AML-193 (cell line): ENCODE measurements around the gene CPNE4.
A peak's percentile ranks its signal among the peaks of the same experiment; 100 is the strongest.

Experiments used
- DNase-seq, 2 experiments: peaks; one replicate each; lab custom pipeline; 2025; lab: John Stamatoyannopoulos, UW

CPNE4 gene

DNA sequence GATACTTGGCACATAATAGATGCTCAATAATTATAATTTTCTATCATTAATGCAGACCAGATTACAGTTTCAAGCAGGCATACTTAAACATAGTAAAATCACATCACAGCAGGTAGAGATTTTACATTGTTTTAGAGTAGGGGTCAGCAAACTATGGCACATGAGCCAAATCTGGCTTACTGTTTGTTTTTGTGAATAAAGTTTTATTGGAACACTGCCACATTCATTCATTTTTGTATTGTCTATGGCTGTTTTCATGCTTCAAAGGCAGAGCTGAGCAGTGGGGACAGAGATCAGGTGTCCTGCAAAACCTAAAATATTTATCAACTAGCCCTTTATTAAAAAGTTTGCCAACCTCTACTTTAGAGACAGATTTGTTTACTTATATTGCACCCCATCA is 342.5 kb downstream of the CPNE4 start:
- DNase-seq = no peak

DNA sequence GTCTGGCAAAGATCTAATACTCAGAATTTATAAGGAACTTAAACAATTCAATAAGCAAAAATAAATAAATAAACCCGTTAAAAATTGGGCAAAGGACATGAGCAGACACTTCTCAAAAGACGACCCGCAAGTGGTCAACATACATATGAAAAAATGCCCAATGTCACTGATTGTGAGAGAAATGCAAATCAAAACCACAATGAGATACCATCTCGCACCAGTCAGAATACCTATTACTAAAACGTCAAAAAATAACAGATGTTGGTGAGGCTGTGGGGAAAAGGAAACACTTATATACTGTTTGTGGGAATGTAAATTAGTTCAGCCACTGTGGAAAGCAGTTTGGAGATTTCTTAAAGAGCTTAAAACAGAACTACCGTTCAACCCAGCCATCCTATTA is 344.0 kb downstream of the CPNE4 start:
- DNase-seq = no peak

DNA sequence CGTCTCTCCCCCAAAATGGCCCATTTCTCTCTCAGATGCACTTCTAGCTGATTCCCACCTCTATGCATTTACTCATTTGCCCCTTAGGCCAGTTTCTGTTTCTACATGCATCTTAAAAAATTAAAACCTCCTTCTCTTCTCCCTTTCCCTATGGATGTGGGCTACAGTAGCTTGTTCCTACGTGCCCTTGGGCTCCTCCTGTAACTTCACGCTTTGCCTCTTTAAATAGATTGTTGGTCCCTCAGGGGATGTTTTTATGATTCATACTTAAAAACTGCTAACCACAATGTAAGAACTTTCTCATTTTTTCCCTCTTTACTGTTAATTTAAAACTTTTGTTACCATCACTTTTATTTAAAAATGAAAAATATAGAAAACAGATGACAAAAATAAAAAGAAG is 346.4 kb downstream of the CPNE4 start:
- no peak for DNase-seq

DNA sequence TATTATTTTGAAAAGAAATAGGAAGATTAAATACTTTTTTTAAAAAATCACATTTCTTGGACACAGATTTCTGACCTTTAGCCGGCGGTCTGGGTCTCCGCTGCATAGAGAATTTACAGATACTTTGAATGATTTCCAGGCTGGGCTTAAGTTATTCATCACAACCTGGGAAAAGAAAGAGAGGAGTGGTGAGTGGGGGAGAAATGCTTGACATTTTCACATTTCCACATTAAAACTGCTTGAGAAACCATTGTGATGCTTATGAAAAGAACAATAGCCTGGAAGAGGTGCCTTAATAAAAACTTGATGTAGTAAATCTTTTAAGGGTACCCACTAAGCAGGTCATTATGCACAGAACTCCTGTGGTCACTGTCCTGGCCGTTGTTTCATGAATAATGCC is 365.2 kb downstream of the CPNE4 start:
- no peak for DNase-seq

DNA sequence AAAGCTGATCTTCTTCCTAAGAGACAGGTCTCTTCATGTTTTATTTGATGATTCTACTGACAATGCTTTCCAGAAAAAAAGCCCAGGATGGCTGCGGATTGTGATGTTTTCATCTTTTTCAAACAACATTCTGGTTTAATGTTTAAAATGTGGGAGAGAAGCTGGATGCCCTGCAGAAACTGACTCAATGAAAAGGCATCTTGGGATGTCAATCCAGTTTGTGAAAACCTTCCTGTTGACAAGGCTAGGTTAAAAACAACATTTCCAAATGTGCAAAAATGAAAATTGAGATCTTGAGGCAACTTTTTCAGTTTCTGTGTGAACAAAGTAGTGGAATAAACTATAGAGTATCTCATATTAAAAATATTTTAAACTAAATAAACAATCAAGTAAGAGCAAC is 376.0 kb downstream of the CPNE4 start:
- DNase-seq = no peak

DNA sequence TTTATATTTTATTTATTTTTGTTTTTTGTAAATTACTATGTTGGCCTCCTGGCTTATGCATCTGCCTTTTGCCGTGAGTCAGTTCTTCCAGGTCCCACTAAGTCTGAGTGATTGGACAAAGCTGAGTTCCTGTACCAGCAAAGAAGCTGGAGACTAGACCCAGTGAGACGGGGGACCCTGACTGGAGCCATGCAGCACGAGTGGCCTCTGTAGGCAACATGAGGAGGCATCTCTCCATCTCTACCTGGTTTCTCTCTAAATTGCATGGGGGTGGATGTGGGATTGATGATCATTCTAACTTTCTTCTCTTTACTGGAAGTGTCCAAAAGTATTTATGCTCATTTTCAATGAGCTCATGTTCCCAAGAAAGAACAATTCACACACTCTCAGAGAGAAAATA is 376.7 kb downstream of the CPNE4 start:
- DNase-seq = no peak

DNA sequence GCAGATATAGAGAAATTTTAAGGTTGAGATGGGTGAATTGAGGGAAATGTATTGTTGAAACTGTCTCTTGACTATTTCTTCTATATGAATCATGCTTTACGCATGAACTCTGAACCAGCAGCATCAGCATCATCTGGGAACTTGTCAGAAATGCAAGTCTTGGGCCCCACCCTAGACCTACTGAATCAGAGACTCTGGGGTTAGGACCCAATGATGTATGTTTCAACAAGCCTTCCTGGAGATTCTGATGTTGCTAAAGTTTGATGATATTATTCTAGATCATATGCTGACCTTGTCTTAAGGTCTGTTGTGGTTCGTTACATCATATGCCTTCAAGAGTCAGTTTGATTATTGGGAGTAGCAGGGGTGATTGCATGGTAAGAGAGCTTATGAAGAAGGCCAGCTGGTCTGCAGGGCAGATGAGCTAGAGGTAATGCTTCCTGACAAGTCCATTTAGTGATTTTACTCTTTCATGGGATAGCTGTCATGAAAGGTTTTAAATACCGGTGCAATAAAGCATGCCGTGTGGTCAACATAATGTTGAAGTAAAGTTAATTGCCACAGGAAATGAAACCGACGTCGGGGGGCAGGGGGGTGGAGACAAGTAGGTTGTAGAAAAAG is 379.6 kb downstream of the CPNE4 start:
- no peak for DNase-seq

DNA sequence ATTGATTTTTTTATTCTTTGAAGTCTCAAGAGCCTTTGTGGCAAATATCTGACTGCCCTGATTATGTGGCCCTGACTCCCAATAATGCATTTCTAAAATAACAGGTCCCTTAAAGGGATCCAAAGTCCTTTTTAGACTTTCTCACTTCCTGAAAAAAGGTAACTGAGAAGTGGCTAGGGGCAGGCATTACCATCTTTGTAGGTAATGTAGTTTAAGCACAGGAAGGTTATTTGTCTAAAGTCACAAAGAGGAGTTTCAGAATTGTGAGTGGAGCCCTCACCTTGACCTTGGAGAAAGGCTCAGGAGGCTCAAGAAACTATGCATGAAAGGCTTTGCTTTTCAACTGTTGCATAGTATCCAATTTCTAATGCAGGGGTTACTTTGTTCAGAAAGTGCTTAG is 389.2 kb downstream of the CPNE4 start:
- no peak for DNase-seq

DNA sequence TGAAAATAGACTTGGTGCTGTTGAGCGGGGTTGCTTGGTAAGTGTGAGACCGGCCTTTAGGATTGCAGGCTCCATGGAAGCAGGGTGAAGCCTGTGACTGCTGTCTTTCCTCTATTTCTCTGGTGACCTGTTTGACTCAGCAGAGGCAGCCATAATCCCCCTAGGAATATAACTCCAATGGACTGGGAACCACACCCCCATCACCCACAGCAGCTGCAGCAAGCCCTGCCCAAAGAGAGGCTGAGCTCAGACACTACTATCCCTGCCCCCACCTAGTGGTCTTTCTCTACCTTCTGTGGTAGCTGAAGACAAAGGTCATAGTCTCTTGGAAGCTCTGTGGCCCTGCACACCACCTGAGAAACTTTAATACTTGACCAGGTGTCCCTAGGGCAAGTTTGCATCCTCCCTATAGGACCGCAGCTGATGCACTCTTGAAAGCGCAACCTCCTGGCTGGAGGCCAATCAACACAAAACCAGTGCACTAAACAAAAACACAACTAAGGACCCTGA is 398.5 kb downstream of the CPNE4 start:
- no peak for DNase-seq

DNA sequence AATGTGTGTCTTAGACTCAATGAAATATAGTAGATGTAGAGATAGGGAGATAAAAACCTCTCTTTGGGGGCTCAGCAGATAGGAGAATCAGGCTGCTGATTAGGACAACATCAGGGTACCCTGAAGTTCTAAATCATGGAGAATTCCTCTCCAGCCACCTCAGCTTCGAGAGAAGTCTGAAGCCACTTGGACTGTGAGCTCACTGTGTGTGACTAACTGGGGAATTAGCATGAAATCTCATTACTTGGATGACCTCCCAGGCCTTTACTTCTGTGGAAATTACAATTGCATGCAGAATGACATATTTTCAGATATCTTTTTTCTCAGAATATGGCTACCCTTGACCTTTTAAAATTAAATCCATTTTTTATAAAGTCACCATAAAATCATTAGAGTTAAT is 404.0 kb downstream of the CPNE4 start:
- no peak for DNase-seq

DNA sequence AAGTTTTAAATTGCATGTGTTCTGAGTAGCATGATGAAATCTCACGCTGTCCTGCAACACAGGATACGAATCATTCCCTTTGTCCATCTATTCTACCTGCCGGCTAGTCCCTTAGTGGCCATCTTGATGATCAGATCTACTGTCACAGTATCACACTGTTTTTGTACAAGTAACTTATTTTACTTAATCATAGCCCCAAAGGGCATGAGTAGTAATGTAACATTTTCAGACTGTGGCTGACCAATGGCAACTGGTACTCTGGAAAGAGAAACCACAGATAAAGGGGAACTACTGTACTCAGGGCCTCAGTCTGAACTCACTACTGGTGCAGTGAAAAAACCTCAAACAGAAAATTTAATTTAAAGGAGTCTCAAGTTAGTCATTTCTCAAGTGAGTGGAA is 404.7 kb downstream of the CPNE4 start:
- DNase-seq = peak; percentile 67 to 68

DNA sequence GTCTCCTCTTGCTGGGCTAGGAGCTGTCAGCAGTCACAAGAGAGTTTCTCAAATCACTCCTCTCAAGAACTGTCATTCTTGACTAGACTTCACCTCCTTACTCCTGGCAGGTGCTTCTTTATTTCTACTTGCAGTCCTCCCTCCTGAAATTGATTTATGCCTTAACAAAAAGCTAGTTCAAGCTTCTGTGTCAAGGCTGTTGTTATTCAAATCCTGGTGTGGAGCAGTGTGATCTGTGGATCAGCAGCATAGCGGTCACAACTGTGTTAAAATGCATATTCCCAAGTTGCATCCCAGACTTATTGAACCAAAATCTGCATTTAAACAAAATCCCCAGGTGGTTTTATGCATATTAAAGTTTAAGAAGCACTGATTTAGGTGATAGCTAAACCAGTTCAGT is 411.4 kb downstream of the CPNE4 start:
- DNase-seq = no peak

DNA sequence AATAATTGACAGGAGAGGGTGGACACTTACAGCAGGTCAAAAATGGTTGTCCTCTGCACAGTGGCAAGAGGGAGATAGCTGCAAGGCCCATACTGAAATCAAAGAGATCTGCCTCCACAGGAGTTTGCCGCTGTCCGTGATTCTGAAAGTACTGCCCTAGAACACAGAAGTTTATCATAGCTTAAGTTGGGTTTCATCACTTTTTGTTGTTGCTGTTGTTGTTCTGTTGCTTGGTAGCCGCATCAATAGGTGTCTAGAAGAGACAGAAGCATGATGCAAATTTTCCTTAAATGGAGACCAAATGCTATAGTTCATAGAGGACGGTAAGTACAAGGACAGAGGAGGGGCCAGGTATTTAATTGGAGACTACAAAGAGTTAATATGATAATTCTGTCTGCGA is 412.1 kb downstream of the CPNE4 start:
- DNase-seq = no peak

DNA sequence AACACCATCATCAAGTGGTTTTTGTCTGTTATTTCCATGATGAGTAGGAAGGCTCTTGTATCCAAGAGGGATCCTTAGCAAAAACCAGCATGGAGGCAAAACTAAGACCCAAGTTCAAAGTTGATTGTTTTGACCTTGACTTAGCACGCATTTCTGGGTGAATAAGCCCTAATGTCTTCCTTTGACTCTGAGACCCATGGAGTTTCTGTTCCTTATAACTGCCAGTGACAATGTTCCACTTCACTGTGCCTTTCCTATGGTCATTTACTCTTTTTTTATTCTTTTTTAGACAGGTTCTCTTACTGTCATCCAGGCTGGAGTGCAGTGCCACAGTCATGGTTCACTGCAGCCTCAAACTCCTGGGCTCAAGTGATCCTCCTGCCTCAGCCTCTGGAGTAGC is 413.8 kb downstream of the CPNE4 start:
- DNase-seq = no peak

DNA sequence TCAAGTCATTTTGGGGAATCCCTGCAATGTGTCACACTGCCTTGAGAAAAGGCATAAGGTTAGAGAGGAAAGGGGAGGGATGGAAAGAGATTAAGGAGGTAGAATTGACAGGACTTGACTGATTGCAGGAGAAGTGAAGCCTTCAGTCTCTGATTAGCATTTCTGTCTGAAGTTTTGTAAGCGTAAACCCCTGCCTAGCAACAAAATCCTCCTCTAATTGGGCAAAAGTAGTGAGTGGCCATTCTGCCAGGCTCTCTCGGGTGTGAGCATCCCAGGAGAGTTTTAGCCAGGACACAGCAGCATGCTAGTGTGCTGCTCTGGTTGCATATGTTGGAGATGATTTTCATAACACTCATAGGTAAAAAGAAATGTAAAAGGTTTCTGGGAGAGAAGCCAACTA is 415.0 kb downstream of the CPNE4 start:
- DNase-seq = no peak

DNA sequence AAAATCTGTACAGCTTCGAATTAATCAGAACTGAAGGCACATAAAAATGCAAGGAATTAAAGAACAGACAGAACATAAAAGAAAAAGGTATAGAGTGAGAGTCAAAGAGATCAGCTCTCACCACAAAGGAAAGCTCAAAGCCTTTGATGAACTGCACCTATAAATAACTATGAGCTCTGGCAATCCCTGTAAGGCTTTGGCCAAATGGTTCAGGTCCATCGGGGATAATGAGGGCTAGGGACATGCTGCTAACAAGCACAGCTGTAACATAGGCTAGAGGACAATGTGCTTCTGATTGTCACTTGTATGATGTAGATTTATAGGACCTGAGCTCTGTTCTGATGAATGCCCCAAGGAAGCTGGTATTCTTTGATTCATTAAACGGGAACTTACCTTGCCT is 418.1 kb downstream of the CPNE4 start:
- DNase-seq = no peak

DNA sequence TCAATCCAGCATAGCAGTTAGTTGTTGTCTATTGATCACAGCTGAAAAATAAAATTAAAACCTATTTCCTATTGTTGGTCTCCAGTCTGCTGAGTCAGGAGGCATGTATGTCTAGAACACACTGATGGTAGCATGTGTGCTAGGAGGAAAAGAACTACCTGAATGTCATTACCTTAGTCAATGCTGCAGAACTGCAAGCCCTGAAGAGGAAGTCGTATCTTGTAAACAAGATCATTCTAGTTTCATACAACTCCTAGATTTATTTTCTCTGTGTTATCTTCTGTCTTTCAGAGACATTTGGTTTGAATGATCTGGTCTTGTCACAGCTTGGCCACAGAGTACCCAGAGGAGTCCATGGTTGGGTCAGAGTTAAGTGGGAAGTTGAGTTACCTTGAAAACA is 422.1 kb downstream of the CPNE4 start:
- no peak for DNase-seq

DNA sequence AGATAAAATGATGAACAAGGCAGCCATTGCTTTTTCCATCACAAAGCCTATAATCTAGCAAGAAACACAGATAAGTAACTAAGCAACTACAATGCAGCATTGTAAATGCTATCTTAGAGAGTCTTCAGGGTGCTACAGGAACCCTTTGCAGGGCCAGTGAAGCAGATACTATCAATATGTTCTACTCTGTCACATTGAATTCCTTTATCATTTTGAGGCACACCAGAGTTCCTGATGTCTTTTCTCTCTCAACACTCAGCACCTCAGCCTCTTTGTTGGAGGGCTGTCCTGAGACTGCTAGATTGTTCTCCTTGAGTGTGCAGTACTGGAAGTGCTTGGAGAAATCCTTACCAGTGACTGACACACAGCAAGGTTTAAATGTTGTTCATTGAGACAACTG is 424.6 kb downstream of the CPNE4 start:
- DNase-seq = no peak

DNA sequence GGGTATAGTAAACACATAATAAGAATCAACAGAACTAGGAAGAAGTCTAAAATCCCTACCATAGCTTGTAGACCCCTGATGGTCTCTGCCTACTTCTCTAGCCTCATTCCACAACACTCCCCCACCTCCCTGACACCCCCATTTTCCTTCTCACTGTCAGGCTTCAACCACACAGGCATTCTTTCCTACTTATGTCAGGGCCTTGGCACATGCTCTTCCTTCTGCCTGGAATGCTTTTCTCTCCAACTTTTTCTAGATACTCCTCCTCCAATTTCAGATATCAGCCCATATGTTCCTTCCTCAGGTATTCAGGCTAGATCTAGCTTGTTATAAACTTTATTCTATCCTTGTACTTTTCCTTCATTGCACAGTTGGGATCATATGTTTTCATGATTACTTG is 426.1 kb downstream of the CPNE4 start:
- no peak for DNase-seq

DNA sequence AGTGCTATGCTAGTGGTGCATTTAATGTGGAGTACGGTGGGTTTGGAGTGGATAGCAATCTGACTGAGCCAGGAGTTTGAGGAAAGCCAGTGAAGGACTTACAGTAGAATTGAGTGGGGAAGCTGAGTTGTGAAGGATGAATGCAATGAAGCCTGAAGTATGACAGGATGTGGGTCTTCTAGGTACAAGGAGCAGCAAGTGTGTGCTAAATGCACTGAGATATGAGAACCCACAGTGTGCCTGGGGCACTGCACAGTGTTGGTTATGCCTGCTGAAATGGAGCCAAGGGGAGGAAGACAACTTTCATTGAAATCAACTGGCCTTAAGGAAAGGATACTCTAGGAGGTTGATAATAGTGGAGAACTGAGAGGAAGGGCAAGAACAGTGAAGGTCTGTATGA is 426.5 kb downstream of the CPNE4 start:
- no peak for DNase-seq

DNA sequence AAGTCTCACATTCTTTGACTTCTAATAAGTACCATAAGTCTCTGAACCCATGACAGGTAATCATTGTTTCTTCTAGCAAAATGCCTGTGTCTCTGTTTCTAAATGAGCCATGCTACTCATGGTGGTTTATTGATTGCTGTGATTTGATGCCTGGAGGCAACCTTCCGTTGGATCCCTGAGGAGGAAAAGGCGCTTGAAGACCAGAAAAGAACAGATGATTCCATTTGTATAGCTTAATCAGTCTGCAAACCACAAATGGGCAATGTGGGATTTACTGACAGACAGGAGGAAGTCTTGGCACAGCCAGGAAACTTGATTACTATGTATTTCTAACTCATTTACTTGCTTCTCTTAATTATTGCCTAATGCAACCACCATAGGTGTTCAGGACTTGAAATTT is 428.9 kb downstream of the CPNE4 start:
- DNase-seq = no peak

DNA sequence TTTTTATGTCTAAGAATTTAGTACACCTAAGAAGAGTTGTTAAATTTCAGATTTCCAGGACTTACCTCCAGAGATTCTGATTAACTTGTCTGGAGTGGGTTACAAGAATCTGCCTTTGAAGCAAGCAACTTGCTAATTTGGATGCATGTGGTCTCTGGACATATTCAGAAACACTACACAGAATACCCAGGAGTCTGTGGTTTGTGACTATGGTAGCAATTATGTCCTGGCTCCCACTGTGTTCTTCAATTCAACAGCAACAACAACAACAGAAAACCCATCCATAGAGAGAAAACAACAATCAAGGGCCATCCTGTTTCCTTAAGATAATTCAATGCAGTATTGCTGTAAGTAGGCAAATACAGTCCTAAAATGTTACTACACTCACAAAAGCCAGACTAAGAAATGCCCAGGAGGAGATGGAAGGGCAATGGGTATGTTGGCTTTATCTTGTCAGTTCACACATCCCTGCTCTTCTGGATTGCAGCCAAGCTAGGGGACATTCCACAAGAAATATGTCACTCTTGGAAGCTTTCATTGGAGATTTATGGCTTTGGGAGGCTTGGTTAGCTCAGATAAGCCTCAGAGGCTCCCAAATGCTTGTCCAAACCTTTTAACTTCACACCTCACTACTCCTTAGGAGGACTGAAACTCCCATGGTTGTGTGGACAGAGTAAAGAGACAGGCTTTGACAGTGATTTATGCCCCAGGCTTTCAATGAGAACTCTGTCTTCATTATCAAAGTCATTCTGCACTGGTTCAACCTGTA is 432.6 kb downstream of the CPNE4 start:
- DNase-seq = no peak

DNA sequence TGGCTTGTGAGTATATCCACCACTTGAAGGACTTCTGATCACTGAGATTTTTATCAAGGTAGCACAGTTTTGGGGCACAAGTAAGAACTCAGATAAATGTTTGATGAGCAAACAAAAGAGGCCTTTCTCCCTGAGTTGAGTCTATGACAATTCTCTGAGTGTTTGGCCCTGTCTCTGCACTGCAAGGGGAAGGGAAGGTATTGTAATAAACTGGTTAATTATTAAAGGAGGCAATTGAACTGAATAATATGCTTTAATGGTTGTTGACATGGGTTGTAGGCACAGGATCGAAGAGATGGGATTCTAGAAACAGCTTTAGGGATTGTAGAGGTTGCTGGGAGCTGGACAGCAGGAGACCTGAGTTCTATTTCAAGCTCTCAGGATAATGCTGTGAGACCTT is 437.0 kb downstream of the CPNE4 start:
- DNase-seq = no peak

DNA sequence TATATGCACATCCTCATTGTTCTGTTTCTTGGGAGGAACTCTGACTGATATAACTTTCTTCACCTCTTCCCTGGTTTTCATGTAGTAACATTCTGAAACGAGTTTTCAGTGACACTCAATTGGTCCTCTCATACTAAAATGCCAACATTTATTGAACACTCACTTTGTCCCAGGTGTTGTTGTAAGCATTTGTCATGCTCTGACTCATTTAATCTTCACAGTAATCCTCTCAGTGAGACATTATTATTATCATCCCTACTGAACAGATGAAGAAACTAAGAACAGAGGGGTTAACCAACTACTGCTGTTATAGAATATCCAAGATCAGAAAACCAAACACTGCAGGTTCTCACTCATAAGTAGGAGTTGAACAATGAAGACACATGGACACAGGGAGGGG is 437.9 kb downstream of the CPNE4 start:
- DNase-seq = no peak
